Right ventricle myocardium superior (tissue), 1 donor: ENCODE data around the gene SNTG2. TPM values are rescaled to one million over a fixed set of nuclear protein-coding genes. Genes with fewer than 3 reads are reported as not detected.

Experiments used
- ATAC-seq: fragments of 200-7000 bp; cut with Tn5 transposase; one replicate; pipeline ENCODE4 v1.9.1; 2020; ENCODE audit warnings: mild to moderate bottlenecking; ENCODE audit not compliant: poor library complexity
- DNase-seq: peaks from one replicate; pipeline ENCODE4 v3.0.0-alpha.2; 2020
- intact Hi-C: fragments of 100-400 bp; cut with DNase I; formaldehyde crosslinking; loops from one replicate; pipeline ENCODE4 v1.11.2; 2022
- total RNA-seq: library from RNA; stranded (reverse); fragmentation: NEBNext Ultra II Directional; extraction: Animal tissue kit (Norgen Biotek cat#: 25700); gene quantifications from one replicate; pipeline ENCODE4 v1.2.1, GENCODE V29; 2021
- donor health status: DM: no; HTN: yes; CAD: no; lungs with severe emphysema.

The SNTG2 gene
- total RNA-seq, 1 donor from 2014 or later, result 0.73 TPM

DNA sequence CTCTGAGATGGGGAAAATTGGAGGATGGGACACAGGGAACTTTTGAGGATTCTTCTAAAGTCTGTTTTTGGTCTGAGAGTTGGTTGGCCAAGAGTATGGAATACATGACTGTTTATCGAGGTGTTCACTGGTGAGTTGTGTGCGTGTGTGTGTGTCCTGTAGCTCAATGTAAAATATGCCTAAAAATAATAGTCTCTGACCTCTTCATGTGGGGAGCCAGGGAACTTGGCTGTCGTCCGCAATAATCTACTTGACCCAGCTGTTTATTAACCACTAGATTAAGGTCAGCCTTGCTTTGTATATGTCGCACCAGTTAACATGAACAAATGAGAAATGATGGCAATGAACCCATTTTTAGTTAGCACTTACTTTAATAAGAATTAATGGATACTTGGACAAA is 285.2 kb downstream of the SNTG2 start:
- DNase-seq, result no peak
- intact Hi-C loops, result no loop called here
- no peak for ATAC-seq

DNA sequence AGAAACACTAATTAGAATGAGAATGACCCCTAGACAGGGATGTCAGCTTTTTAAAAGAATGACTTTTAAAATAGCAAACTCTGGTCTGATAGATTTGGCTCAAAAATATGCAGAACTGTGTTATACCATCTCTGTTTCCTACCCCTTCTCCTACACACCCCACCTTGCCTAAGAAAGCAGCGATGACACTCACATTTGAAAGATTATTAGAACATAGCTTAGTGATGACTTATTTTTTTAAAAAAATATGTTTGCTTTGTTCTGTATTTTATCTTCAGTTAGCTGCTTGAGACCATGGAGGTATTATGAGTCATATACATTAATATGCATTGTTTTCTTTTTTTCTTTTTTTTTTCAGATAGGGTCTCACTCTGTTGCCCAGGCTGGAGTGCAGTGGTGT is 286.0 kb downstream of the SNTG2 start:
- no peak for ATAC-seq
- no peak for DNase-seq
- intact Hi-C loops, result no loop called here

DNA sequence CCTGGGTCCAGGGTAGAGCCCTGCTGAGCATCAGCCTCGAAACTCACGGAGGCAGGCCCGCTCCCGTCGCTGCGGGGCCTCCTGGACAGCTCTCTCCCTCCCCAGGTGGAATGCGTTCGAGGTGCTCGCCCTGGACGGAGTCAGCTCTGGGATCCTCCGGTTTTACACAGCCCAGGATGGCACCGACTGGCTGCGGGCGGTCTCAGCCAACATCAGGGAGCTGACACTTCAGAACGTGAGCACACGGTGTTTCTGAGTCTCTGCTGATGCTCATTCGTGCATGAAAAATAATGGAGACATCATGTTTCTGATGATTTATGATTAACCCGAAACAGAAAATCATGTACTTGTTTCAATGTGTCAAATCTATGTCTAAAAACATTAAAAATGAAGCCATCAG is 287.1 kb downstream of the SNTG2 start:
- ATAC-seq, result no peak

DNA sequence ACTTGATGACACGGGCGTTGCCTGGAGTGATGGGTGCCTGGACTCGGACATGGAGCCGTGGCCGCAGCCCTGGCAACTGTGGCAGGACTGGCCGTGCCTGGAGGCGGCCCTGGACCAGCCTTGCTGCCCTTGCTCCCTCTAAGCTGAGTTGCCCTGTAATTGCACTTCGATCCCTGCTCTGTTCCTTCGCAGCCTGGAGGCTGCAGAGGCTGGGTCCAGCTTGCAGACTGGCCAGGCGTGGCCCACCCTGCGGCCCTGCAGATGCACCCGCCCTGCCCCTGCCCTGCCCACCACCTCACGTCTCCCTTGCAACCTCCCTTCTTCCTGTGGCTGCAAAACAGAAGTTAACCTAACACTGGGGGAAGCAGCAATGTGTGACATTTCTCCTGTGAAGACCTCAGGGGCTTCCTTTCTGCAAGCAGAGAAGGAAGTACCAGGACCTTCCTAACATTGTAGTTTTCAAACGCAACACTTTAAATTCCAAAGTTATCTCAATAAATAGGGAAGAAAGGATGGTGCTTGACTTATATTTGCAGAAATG is 288.0 kb downstream of the SNTG2 start:
- intact Hi-C loops, result no loop called here
- DNase-seq (no peak), ATAC-seq (no peak)

More for the DNA sequence above, 287.1 kb downstream of the SNTG2 start:
- DNase-seq, result no peak
- intact Hi-C loops, result no loop called here

DNA sequence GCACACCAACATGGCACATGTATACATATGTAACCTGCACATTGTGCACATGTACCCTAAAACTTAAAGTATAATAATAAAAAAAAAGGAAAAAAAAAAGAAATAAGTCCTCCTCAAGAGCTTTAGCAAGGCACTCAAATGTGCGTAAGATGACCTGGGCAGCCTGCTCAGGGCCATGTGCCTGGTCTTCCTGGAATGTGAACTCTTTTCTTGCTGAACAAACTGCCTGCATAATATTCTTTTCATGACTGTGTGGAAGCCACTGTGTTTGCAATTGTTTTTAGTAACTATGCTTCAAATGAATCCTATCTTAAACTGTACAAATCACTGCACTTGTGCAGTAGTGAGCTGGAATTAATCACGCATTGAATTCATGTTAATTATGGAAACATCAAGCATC is 294.5 kb downstream of the SNTG2 start:
- DNase-seq, result no peak
- intact Hi-C loops, result no loop called here
- ATAC-seq, result no peak

DNA sequence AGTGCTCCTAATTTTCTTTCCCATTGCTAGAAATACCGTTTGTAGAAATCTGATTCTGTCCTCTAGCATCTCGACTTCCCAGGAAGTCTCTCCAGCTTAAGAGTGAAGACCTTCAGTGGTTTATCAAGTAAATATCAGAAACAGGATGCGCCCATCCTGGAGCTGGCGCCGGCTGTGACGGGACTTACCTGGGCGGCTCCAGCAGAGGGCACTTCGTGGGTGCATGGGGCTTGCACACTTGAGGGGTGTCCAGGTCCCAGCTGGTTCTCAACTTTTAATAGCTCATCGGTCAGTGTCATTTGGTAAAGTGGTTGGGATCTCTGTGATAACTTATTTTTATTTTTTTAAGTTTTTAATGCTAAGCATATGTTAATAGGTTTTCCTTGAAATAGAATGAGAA is 295.6 kb downstream of the SNTG2 start:
- intact Hi-C loops, result no loop called here
- DNase-seq (no peak), ATAC-seq (no peak)

DNA sequence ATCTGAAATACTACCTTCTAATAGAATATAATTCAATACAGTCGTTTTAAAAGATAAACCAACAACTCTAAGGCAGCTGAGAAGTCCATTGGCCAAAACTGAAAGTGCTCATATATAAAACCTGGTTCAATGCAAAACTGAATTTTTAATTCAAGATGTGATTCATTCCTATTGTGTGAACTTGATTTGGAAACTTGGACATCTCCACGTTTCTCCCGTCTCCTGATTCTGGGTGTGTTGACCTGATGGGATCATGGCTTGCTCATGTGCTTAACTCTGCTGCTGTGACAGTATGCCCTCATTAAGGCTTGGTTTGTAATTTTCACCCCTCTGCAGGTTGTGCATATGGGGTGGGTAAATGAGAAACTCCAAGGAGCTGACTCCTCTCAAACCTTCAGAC is 296.3 kb downstream of the SNTG2 start:
- no peak for ATAC-seq
- intact Hi-C loops, result no loop called here
- no peak for DNase-seq

DNA sequence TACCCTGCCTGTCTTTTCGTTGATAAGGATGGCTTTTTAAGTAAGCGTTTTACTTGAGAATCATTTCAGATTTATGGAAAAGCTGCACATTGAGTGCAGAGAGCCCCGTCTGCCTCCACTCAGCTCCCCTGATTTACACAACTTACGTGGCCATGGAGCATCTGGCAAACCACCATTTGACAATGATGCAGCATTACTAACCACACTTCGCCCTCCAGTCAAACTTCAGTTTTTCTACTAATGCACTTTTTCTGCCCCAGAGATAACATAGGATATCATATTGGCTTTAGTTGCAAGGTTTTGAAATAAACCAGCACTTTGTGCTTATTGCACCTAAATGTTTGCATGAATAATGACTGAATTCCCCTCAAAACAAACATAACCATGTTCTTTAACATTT is 297.5 kb downstream of the SNTG2 start:
- intact Hi-C loops, result no loop called here
- no peak for ATAC-seq
- no peak for DNase-seq

DNA sequence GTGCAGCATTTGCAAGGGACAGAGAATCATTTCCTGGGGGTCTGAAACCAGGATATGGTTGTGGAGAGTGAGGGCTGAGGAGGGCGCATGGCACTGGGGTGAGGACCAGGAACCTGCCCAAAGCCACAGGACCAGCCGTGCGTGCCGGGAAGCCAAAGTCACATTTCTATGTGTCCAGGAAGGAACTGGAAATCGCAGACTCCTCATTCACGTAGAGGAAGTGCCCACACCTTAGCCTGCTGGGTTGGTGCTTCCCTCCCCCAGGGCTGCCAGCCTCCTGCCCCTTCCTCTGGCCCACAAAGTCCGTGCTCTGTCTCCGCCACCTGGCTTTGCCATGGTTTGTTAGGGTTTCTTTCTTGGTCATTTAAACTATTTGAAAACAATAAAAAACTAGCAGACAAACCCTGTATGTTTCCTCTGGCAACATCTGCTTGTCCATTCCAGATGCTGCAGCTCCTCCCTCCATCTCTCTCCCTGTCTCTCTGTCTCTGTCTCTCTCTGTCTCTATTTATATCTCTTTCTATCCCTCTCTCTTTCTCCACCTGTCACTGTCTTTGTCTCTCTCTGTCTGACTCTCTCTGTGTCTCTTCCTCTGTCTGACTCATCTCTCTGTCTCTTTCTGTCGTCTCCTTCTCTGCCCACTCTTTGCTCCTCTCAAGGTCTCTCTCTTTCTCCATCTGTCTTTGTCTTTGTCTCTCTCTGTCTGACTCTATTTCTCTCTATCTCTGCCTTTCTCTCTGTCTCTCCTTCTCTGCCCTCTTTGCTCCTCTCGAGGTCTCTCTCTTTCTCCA is 299.4 kb downstream of the SNTG2 start:
- intact Hi-C loops, result no loop called here
- no peak for ATAC-seq
- DNase-seq, result no peak

DNA sequence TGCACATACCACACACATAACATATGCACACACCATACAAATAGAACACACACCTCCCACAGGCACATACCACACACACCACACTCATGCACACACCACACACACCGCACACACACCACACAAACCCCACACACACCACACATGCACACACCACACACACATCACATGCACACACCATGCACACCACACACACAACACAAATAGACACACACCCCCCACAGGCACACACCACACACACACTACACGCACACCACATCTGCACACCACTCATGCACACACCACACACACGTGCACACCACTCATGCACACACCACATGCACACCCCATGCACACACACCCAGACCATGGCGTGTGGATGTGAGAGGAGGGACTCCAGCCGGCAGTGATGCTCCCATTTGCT is 300.9 kb downstream of the SNTG2 start:
- DNase-seq, result no peak
- ATAC-seq, result no peak
- intact Hi-C loops, result no loop called here

DNA sequence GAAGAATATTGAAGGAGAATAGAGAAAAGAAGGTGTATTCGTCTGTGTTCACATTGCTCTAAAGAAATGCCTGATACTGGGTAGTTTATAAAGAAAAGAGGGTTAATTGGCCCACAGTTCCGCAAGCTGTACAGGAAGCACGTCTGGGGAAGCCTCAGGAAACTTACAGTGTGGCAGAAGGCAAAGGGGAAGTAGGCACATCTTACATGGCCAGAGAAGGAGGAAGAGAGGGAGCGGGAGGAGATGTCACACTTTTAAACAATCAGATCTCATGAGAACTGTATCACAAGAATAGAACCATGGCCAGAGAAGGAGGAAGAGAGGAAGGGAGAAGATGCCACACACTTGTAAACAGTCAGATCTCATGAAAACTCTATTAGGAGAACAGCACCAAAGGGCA is 303.0 kb downstream of the SNTG2 start:
- intact Hi-C loops, result no loop called here
- ATAC-seq, result no peak
- no peak for DNase-seq

DNA sequence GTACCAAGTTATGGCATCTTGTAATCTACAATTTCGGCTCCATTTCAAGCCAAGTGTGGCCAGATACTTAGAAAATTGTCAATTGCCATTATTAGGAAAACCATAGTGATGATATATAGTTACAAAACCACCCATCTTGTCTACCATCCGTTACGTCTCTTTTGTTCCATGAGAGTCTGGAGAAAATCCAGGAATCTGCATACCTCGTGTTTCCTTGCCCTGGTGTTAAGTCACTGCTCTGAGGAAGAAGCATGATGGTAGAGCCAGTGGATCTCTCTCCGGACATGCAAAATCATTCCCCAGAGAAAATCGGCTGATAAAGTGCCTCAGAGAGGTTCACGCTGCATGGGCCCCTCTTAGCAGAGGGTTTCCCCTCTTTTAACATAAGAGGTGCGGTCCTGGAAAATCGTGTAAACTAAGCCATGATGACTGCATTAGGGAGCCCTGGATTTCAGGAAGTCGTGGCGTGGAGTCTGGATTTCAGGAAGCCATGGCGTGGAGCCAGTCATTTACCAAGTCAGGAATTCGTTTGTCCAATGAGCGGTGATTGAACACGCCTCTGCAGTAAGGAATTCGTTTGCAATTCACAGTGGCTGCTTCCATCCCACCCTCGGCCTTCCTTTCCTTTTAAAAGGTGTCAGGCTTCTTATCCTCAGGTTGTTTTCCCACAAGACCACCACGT is 304.2 kb downstream of the SNTG2 start:
- ATAC-seq, result no peak
- intact Hi-C loops, result no loop called here
- DNase-seq, result no peak

DNA sequence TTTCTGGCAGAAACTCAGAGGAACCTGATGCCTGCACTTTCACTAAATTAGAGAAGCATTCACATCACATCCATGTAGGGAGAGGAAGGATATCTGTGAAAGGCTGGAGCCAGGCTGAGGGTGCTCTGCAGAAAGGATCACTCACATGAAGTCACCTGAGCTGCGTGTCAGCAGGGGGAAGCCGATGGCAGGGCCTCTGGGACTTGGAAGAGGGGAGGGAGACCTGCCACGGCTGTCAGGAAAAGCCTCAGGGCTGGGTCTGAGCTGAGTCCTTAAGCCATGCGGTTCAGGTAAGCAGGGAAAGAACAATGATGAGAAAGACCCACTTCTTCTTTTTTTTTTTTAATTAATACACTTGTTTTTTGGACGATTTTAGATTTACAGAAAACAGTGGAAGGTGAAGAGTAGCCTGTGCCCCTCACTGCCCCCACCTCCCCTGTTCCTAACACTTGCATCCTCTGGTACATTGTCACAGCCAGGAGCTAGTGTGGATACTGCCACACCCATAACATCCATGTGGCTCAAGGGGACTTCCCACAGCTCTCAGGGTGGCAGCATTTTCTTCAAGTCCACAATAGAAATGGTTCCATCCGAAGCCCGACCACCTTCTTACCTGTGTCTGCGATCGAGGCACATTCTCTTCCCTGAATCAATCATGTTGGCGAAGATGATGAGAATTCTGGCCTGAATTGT is 306.1 kb downstream of the SNTG2 start:
- ATAC-seq (no peak), DNase-seq (no peak)
- intact Hi-C loops, result no loop called here

DNA sequence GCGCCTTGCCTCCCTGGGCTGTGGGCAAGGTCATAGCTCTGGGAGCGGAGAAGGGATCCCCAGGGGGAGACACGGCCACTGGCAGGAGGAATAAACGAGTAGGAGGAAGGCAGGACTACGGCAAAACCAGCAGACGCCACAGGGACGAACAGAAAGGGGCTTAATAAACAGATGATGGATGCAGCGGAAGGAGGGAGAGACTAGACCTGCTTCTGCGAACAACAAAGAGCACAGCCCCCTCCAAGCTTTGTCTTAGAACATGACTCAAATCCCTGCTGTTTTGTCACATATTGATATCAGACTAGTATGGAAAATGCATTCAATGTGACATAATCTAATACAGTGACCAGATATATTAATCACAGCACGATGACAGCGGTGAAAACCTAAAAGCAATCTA is 306.7 kb downstream of the SNTG2 start:
- intact Hi-C loops, result no loop called here
- DNase-seq (no peak), ATAC-seq (no peak)

DNA sequence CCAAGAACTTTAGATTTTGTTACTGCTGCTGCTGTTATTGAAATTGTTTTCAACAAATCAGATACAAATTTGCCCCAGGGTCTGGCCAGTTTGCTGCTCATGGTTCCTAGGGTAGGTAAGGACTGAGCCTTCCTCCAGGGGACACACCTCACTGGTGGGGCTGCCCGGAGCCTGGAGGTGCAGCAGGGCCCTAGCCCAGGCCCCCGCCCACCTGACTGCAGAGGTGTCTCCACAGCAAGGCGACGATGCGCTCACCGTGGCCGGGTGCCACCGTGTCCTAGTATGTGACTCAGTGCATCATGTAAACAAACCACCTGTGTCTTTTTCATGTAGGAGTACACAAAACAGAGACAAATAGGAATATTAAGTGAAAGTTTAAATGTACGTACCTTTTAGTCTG is 309.1 kb downstream of the SNTG2 start:
- DNase-seq (no peak), ATAC-seq (no peak)
- intact Hi-C loops, result no loop called here

DNA sequence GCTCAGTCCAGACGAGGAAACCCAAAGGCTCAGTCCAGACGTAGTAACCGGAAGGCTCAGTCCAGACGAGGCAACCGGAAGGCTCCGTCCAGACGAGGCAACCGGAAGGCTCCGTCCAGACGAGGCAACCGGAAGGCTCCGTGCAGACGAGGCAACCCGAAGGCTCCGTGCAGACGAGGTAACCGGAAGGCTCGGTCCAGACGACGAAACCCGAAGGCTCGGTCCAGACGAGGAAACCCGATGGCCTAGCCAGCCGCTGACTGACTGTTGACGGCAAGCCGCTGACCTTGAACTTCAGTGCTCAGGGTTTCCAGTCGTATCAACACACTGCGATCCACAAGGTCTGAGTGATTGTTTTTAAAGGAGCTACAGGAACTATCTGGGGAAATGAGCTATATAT is 312.0 kb downstream of the SNTG2 start:
- DNase-seq (no peak), ATAC-seq (no peak)
- intact Hi-C loops, result no loop called here

DNA sequence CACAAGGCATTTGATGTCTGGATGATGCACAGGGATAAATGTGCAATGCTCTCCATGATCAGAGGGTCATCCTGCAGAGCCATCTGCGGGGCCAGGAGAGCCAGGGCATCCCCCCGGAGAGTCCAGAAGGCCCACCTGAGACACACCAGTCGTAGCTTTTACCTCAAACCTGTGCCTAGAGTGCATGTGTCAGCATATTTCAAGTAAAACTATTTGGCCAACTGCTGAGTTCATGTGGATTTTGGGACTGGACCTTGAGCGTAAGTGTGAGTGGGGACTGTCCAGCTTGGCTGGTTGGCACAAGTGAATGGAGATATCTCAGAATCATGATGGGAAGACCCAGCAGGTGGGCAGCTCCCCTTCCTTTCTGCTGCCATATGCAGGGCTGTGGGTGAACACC is 314.8 kb downstream of the SNTG2 start:
- intact Hi-C loops, result no loop called here
- no peak for DNase-seq
- ATAC-seq, result no peak

DNA sequence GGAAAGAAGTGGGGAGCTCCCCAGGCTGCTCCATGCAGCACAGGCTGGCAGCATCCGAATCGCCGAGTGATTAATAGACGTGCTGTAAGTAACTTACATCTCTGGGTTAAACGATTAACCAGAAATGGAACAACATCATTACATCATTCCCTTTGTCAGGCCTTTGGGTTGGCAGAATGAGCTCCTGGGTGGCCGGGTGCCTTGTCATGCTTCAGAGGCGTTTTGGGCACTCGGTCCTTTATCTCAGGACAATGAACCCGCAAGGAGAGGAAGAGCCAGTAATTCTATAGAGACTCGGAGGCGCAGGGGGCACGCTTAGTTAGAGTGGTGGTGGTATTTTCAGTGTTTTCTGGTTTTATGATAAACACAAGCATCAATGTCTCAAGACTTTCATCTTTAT is 315.7 kb downstream of the SNTG2 start:
- intact Hi-C loops, result no loop called here
- DNase-seq (no peak), ATAC-seq (no peak)

DNA sequence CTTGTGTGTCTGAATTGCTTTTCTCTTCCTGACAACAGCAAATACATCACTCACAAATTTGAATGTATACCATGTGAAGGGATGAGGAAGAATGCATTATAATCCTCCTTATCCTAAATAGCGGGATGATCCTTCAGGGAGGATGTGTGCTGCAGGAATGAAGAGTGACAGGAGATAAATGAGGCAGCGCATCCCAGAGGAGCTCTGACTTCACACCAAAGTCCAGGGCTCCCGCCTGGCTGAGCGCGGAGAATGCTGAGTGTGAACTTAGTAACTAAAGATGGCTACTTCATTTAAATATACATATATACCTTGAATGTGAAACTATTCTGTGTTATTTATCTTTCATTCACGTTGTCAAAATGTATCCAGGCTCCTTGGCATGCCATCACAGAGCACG is 317.4 kb downstream of the SNTG2 start:
- ATAC-seq (no peak), DNase-seq (no peak)
- intact Hi-C loops, result no loop called here

DNA sequence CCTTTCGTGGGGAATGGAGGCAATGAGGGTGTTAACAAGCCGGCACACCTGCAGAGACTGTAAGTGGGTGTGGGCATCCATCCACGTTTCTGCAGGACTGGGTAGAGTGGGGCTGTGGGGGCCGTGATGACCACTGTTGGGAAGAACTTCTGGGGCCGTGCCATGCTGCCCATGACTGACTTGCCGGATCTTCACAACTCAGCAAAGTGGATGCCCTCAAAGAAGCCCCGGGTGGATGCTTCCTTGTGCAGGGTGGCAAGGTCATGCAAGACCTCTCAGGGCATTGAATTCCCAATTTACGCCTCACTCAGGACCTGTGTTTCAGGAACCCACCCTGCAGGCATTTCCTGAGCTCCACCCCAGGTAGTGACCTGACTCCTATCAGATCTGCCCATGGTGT is 319.2 kb downstream of the SNTG2 start:
- intact Hi-C loops, result no loop called here
- no peak for ATAC-seq

More for the DNA sequence above, 319.2 kb downstream of the SNTG2 start:
- no peak for DNase-seq
